Activated naive CD8-positive, alpha-beta T cell treated with anti-CD3 and anti-CD28 coated beads, Interleukin-2, amount 50 U/mL, for 24 hours (primary cell): ENCODE results near the gene PAXX.

Experiments used
- ATAC-seq: fragments of 150-1000 bp; cut with Tn5 transposase; one replicate; pipeline ENCODE4 v1.10.0; 2021
- DNase-seq: peaks from one replicate; pipeline ENCODE4 v3.0.0; 2021
- H3K27ac Mint-ChIP-seq: one replicate; pipeline ENCODE4 v1.8.0; 2021; ENCODE audit warnings: mild to moderate bottlenecking, mixed read lengths
- H3K27me3 Mint-ChIP-seq: one replicate; pipeline ENCODE4 v1.8.0; 2021; ENCODE audit warnings: mixed read lengths
- H3K36me3 Mint-ChIP-seq: one replicate; pipeline ENCODE4 v1.8.0; 2021; ENCODE audit warnings: low read depth, mixed read lengths
- H3K4me1 Mint-ChIP-seq: one replicate; pipeline ENCODE4 v1.8.0; 2021; ENCODE audit warnings: mixed read lengths
- H3K4me3 Mint-ChIP-seq: one replicate; pipeline ENCODE4 v1.8.0; 2021; ENCODE audit warnings: mild to moderate bottlenecking, moderate library complexity, mixed read lengths
- H3K9me3 Mint-ChIP-seq: one replicate; pipeline ENCODE4 v1.8.0; 2021; ENCODE audit warnings: mixed read lengths

Gene PAXX

GRCh38 chr9:136991993-136992818 lies at the start of gene PAXX:
Gene PAXX (plus strand): TSS chr9:136992422. CDS start chr9:136992444, 22 bp downstream.
- peak; percentile 83 for ATAC-seq
- Mint-ChIP-seq H3K4me1 (peaks cover 22% of the 10 kb centered on the region), H3K36me3 (no peaks in the 10 kb centered on the region), H3K4me3 (peak within 1 kb of the TSS; percentile 85), H3K27ac (peak within 1 kb of the TSS; percentile 76), H3K9me3 (no peaks in the 10 kb centered on the region), H3K27me3 (peaks cover 5% of the 10 kb centered on the region)
- DNase-seq = peak; percentile 98

GRCh38 chr9:136942881-136943230 lies 49.4 kb upstream of the PAXX start:
- Mint-ChIP-seq H3K36me3 (peaks cover 9% of the 10 kb centered on the region), H3K4me1 (peaks cover 7% of the 10 kb centered on the region), H3K4me3 (peak overlapping the region; percentile 46), H3K27me3 (no peaks in the 10 kb centered on the region), H3K27ac (no peak overlapping the region), H3K9me3 (no peaks in the 10 kb centered on the region)
- ATAC-seq (no peak), DNase-seq (no peak)

DNA sequence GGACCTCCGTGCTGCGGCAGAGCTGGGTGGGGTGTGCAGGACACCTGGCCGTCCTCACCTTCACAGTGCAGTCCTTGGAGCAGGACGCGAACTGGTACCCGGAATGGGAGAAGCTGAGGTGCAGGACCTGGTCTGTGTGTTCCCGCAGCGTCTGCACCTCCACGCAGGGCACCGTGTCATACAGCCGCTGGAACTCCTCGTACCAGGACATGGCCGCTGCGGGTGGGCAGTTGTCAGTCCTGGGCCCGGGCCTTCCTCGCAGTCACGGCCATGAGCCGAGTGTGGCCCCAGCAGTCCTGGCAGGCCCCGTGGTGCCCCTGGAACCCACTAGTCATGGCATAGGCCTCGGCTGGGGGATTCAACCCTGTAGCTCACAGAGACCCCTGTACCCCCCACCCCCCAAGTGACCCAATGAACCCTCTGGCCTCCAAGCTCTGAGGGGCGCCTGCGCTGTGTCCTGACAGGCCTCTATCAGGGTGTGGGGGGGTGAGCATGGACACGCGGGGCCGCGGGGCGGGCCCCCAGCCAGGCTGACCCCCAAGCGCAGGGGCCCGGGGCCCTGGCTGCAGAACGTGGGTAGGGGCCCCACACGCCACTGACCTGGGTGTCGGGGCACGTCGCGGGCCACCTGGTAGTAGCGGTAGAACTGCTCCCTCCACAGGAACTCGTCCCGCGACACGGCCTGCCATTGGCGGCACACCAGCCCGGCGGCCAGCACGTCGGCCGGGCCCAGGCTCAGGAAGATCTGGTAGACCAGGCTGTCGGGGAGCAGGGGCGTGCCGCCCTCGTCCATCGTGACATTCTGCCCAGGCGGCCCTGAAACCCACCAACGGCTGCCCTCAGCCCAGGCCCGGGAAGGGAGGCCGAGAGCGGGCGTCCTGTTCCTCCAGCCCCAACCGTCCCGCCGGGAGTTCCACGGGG lies 48.7 kb upstream of the PAXX start:
- Mint-ChIP-seq H3K4me3 (peak overlapping the region; percentile 80), H3K36me3 (peaks cover 7% of the 10 kb centered on the region), H3K4me1 (peaks cover 11% of the 10 kb centered on the region), H3K9me3 (no peaks in the 10 kb centered on the region), H3K27me3 (no peaks in the 10 kb centered on the region), H3K27ac (peak overlapping the region; percentile 71)
- DNase-seq (peak; percentile 56), ATAC-seq (peak; percentile 4)

- H3K4me3 Mint-ChIP-seq = peak overlapping the region; percentile 80
- peaks cover 12% of the 10 kb centered on the region for H3K4me1 Mint-ChIP-seq
- no peaks in the 10 kb centered on the region for H3K27me3 Mint-ChIP-seq
- peaks cover 3% of the 10 kb centered on the region for H3K36me3 Mint-ChIP-seq
- ATAC-seq = peak; percentile 26
- no peaks in the 10 kb centered on the region for H3K9me3 Mint-ChIP-seq
- H3K27ac Mint-ChIP-seq = no peak overlapping the region
- DNase-seq = no peak
Observed at GRCh38 chr9:136944212-136944518, 48.1 kb upstream of the PAXX start.

DNA sequence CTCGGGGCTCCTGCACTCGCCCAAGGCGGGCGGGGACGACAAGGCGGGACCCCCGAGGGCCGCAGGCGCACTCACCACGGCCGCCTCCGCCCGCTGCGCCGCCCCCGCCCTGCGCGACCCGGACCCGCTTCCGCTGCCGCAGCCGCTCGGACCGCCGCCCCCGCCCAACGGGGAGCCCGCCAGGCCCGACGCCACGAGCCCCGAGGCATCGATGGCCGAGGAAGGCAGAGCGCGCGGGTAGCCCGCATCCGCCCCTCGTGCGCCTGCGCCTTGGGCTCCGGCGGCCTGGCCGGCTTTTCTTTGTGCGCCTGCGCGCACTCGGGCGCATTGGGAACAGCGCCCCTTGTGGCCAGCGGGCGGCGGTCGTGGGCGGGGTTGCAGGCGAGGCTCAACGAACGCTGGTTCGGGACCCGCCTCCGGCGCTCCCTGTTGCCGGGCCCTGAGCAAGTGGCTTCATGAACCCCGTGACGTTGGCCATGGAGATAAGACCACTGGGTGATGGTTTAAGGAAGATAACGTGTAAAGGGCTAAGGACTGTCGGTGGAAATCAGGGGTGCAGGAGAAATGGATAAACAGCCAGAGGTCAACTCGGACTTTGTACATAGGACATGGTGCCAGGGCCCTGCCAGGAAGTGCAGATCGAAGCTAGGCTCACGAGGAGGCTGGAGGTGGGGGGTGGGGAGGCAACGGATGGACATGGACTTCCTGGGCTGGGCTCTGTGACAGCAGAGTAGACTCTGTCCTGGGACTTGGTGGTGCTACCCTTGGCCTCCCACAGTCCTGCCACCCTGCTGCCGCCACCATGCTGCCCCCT lies 47.5 kb upstream of the PAXX start, which contains the start of the genes C8G and FBXW5:
C8G (plus strand) TSS at position 725 of the 814 bp plus-strand sequence; CDS start at position 803, 78 bp downstream.
FBXW5 (minus strand) TSS at position 220 of the 814 bp plus-strand sequence. CDS start 655 bp downstream, outside the sequence.
- Mint-ChIP-seq H3K27me3 (no peaks in the 10 kb centered on the region), H3K27ac (peak within 1 kb of the TSS; percentile 74), H3K36me3 (peaks cover 3% of the 10 kb centered on the region), H3K4me3 (peak within 1 kb of the TSS; percentile 80), H3K9me3 (no peaks in the 10 kb centered on the region), H3K4me1 (peaks cover 12% of the 10 kb centered on the region)
- peak; percentile 70 for ATAC-seq
- DNase-seq = peak; percentile 96

DNA sequence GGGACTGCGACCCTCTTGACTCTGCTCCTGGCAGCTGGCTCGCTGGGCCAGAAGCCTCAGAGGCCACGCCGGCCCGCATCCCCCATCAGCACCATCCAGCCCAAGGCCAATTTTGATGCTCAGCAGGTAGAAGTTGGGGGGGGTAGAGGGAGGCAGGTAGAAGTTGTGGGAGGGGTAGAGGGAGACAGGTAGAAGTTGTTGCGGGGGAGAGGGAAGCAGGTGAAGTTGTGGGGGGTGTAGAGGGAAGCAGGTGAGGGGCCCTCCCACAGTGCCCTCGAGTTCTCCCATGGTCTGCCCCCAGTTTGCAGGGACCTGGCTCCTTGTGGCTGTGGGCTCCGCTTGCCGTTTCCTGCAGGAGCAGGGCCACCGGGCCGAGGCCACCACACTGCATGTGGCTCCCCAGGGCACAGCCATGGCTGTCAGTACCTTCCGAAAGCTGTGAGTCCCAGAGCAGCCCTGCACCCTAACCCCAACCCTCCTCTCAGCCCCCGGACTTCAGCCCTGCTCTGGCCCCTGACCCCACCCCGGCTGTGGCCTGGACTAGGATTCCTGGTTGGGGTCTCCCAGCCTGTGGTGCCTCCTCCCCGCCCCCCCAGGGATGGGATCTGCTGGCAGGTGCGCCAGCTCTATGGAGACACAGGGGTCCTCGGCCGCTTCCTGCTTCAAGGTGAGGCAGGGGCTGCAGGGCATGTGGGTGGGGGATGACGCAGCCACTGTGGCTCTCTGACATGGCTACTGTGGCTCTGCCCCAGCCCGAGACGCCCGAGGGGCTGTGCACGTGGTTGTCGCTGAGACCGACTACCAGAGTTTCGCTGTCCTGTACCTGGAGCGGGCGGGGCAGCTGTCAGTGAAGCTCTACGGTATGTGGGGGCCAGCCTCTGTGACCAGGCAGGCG lies 46.6 kb upstream of the PAXX start:
- Mint-ChIP-seq H3K27ac (no peak overlapping the region), H3K9me3 (no peaks in the 10 kb centered on the region), H3K27me3 (no peaks in the 10 kb centered on the region), H3K36me3 (peaks cover 3% of the 10 kb centered on the region), H3K4me3 (no peak overlapping the region), H3K4me1 (peaks cover 16% of the 10 kb centered on the region)
- ATAC-seq (no peak), DNase-seq (no peak)

GRCh38 chr9:136946228-136947027 lies 45.8 kb upstream of the PAXX start:
- no peak for ATAC-seq
- H3K36me3 Mint-ChIP-seq = no peaks in the 10 kb centered on the region
- peaks cover 16% of the 10 kb centered on the region for H3K4me1 Mint-ChIP-seq

GRCh38 chr9:136947028-136947891 lies 45.0 kb upstream of the PAXX start:
- Mint-ChIP-seq H3K9me3 (no peaks in the 10 kb centered on the region), H3K4me1 (peaks cover 16% of the 10 kb centered on the region), H3K27me3 (no peaks in the 10 kb centered on the region), H3K4me3 (no peak overlapping the region), H3K27ac (no peak overlapping the region), H3K36me3 (no peaks in the 10 kb centered on the region)
- ATAC-seq (no peak), DNase-seq (no peak)

More at GRCh38 chr9:136946228-136947027, 45.8 kb upstream of the PAXX start:
- Mint-ChIP-seq H3K4me3 (no peak overlapping the region), H3K9me3 (no peaks in the 10 kb centered on the region), H3K27me3 (no peaks in the 10 kb centered on the region), H3K27ac (no peak overlapping the region)
- no peak for DNase-seq

GRCh38 chr9:136947955-136948510 lies 44.2 kb upstream of the PAXX start:
- ATAC-seq (no peak), DNase-seq (peak; percentile 57)
- no peak overlapping the region for H3K4me3 Mint-ChIP-seq
- H3K36me3 Mint-ChIP-seq = no peaks in the 10 kb centered on the region
- H3K9me3 Mint-ChIP-seq = no peaks in the 10 kb centered on the region
- H3K27me3 Mint-ChIP-seq = no peaks in the 10 kb centered on the region
- no peak overlapping the region for H3K27ac Mint-ChIP-seq
- H3K4me1 Mint-ChIP-seq = peaks cover 13% of the 10 kb centered on the region

GRCh38 chr9:136949239-136949816 lies 42.9 kb upstream of the PAXX start:
- Mint-ChIP-seq H3K4me3 (peak overlapping the region; percentile 75), H3K27me3 (no peaks in the 10 kb centered on the region), H3K4me1 (peaks cover 12% of the 10 kb centered on the region), H3K36me3 (no peaks in the 10 kb centered on the region), H3K27ac (peak overlapping the region; percentile 46), H3K9me3 (no peaks in the 10 kb centered on the region)
- ATAC-seq (no peak), DNase-seq (no peak)

GRCh38 chr9:136949817-136950655 lies 42.2 kb upstream of the PAXX start:
- Mint-ChIP-seq H3K4me1 (peaks cover 8% of the 10 kb centered on the region), H3K27ac (peak overlapping the region; percentile 67), H3K27me3 (no peaks in the 10 kb centered on the region), H3K36me3 (no peaks in the 10 kb centered on the region), H3K9me3 (no peaks in the 10 kb centered on the region), H3K4me3 (peak overlapping the region; percentile 75)
- DNase-seq (peak; percentile 97), ATAC-seq (peak; percentile 93)
